LoVo (cell line): ENCODE measurements around the gene NDNF.

Source experiments
- DNase-seq: peaks from one replicate; pipeline ENCODE4 v3.0.0-alpha.2; 2016; ENCODE audit warnings: low spot score

Gene NDNF

DNA sequence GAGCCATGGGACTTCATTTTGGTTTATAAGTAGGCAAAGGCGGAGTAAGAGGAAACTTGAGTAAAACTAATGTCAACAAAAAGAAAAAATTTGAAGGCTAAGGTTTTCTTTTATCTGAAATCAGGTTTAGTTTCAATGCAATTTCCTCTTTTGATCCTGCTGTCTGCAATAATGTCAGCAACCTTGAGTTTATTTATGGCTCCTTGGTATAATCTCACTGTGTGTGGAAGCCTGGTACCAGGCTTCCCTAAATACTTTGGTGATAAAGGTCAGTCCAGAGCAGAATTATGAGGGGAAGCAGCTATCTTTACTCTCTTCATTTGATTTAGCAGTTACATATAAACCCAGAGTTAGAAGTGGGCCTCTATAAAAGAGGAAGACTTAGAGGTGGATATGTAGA, 57.8 kb downstream of the NDNF start:
- DNase-seq: no peak

DNA sequence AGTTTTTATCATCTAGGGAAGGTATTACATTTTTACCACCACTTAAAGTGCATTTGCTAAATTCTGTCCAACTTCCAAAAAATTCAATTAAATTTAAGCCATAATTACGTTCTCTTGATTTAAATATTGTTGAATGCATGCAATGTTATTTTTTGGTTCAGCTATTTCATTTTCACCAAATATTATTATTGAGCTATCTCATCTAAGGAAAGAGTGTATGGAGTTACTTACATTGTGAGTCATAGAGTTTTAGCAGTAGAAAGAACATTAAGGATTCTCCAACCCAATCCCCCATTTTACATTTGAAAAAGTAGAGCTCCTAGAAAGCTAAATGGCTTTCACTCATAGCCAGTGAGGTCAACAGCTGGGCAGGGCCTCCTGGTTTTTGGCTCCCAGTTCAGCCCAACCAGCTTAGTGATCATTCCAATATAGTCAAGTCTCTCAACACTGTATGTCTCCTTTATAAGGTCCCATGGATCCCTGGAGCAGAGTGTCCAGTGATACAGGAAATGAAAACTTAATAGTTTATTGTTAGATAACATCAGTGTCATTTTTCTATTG, 60.5 kb downstream of the NDNF start:
- DNase-seq: no peak

GRCh38 chr4:121011138-121011537, 61.2 kb downstream of the NDNF start:
- DNase-seq: no peak

GRCh38 chr4:121009578-121010478, 62.5 kb downstream of the NDNF start:
- no peak for DNase-seq

- no peak for DNase-seq
Measured at GRCh38 chr4:121007660-121008059, 64.7 kb downstream of the NDNF start.

DNA sequence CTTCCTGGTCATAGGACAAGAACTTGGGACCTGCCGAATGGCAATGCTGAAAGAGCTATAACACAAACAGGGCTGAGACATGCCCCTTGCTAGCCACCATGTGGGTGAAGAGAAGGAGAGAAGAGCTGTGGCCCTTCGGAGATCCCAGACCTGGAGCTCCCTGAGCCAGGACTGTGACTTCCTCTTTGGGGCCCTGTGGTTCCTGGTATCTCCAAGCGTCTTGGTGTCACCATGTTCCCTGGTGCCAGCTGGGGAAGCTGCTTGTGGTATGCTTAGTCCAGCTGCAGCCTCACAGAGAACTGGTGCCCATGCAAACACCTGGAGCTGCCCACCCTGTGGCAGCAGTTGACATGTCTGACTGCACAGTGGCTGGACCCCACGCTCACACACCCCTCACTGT, 68.5 kb downstream of the NDNF start:
- DNase-seq: no peak

GRCh38 chr4:120995266-120996010, 76.9 kb downstream of the NDNF start:
- no peak for DNase-seq

DNA sequence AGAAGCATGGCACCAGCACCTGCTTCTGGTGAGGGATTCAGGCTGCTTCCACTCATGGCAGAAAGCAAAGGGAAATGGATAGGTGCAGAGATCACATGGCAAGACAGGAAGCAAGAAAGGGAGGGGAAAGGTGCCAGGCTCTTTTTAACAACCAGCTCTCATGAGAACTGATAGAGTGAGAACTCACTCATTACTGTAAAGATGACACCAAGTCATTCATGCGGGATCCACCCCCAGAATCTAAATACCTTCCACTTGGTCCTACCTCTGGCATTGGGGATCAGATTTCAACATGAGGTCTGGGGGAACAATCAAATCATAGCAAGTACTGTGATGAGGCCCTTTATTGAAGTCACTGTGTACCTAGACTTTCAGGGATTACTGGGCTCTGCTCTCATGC, 77.8 kb downstream of the NDNF start:
- DNase-seq: no peak

GRCh38 chr4:120991885-120992284, 80.5 kb downstream of the NDNF start:
- DNase-seq: no peak

GRCh38 chr4:120990246-120990645, 82.1 kb downstream of the NDNF start:
- no peak for DNase-seq
